GM21423 (cell line): ENCODE data around the gene MRPL50.
A peak's percentile ranks its signal among the peaks of the same experiment; 100 is the strongest.

Source experiments
- ATAC-seq: cut with Tn5 transposase; IDR thresholded peaks from one replicate; pipeline ENCODE4 v1.9.1; 2021; ENCODE audit warnings: mild to moderate bottlenecking, moderate library complexity; ENCODE audit not compliant: unreplicated experiment

Gene MRPL50

GRCh38 chr9:101398068-101398929 lies at the start of gene MRPL50, which contains the start of gene ZNF189:
TSS of gene MRPL50 (minus strand) at chr9:101398618. CDS start at chr9:101398592, 26 bp downstream.
TSS of gene ZNF189 (plus strand) at chr9:101398851. CDS start at chr9:101399157, 306 bp downstream.
- peak; percentile 98 for ATAC-seq

GRCh38 chr9:101446732-101447131 lies 48.3 kb upstream of the MRPL50 start:
- ATAC-seq, result no peak

GRCh38 chr9:101445353-101446029 lies 47.1 kb upstream of the MRPL50 start:
- ATAC-seq, result no peak

GRCh38 chr9:101443364-101443771 lies 45.0 kb upstream of the MRPL50 start:
- no peak for ATAC-seq

GRCh38 chr9:101442736-101443135 lies 44.3 kb upstream of the MRPL50 start:
- no peak for ATAC-seq

GRCh38 chr9:101442318-101442717 lies 43.9 kb upstream of the MRPL50 start:
- ATAC-seq, result no peak

GRCh38 chr9:101440714-101441230 lies 42.4 kb upstream of the MRPL50 start:
- ATAC-seq, result no peak

GRCh38 chr9:101438523-101438922 lies 40.1 kb upstream of the MRPL50 start:
- no peak for ATAC-seq

GRCh38 chr9:101437806-101438232 lies 39.4 kb upstream of the MRPL50 start:
- no peak for ATAC-seq

GRCh38 chr9:101435601-101436079 lies 37.2 kb upstream of the MRPL50 start, which contains the start of gene ALDOB:
TSS of gene ALDOB (minus strand) at chr9:101435774. CDS start at chr9:101430887, 4,887 bp downstream.
- ATAC-seq, result no peak

- ATAC-seq, result no peak
Measured at GRCh38 chr9:101434998-101435397, 36.6 kb upstream of the MRPL50 start.

GRCh38 chr9:101433229-101433628 lies 34.8 kb upstream of the MRPL50 start:
- ATAC-seq, result no peak

GRCh38 chr9:101432740-101433139 lies 34.3 kb upstream of the MRPL50 start:
- ATAC-seq, result no peak

- ATAC-seq, result no peak
Measured at GRCh38 chr9:101432171-101432570, 33.8 kb upstream of the MRPL50 start.

- ATAC-seq, result no peak
Measured at GRCh38 chr9:101429736-101430135, 31.3 kb upstream of the MRPL50 start.

- ATAC-seq, result no peak
Measured at GRCh38 chr9:101428909-101429308, 30.5 kb upstream of the MRPL50 start.

- peak; percentile 48 for ATAC-seq
Measured at GRCh38 chr9:101427957-101428655, 29.7 kb upstream of the MRPL50 start.

GRCh38 chr9:101427358-101427757 lies 28.9 kb upstream of the MRPL50 start:
- ATAC-seq, result no peak

- ATAC-seq, result no peak
Measured at GRCh38 chr9:101421653-101422065, 23.2 kb upstream of the MRPL50 start.

GRCh38 chr9:101419863-101420262 lies 21.4 kb upstream of the MRPL50 start:
- no peak for ATAC-seq
